Measurements from ENCODE around the gene MORC3.
"Not testable (repeated sequence)": the region's sequence is repeated elsewhere in the genome, so short reads cannot be mapped to it uniquely, and the experiment has no call there.

MORC3 gene

GRCh38 chr21:36325373-36326010 is 5.5 kb downstream of the MORC3 start:
- DNase-seq, result no peak

- peak; percentile 4 for DNase-seq
Observed at GRCh38 chr21:36330904-36331303, 10.9 kb downstream of the MORC3 start.

GRCh38 chr21:36337099-36337509 is 17.1 kb downstream of the MORC3 start:
- DNase-seq, result no peak

- DNase-seq, result no peak
Observed at GRCh38 chr21:36338975-36339374, 19.0 kb downstream of the MORC3 start.

- DNase-seq, result not testable (repeated sequence)
Observed at GRCh38 chr21:36342581-36342980, 22.6 kb downstream of the MORC3 start.

GRCh38 chr21:36344931-36345330 is 24.9 kb downstream of the MORC3 start:
- DNase-seq, result no peak

- no peak for DNase-seq
Observed at GRCh38 chr21:36347278-36347961, 27.4 kb downstream of the MORC3 start.

GRCh38 chr21:36347962-36348328 is 27.9 kb downstream of the MORC3 start:
- DNase-seq, result no peak

GRCh38 chr21:36349315-36349714 is 29.3 kb downstream of the MORC3 start:
- no peak for DNase-seq

- DNase-seq, result no peak
Observed at GRCh38 chr21:36350282-36350910, 30.4 kb downstream of the MORC3 start.

GRCh38 chr21:36354918-36355680 is 35.1 kb downstream of the MORC3 start:
- DNase-seq, result no peak

- DNase-seq, result no peak
Observed at GRCh38 chr21:36355868-36356267, 35.9 kb downstream of the MORC3 start.

GRCh38 chr21:36359185-36359584 is 39.2 kb downstream of the MORC3 start:
- no peak for DNase-seq

- DNase-seq, result no peak
Observed at GRCh38 chr21:36369064-36369685, 49.2 kb downstream of the MORC3 start.

GRCh38 chr21:36375994-36376393 is 56.0 kb downstream of the MORC3 start:
- no peak for DNase-seq

- DNase-seq, result no peak
Observed at GRCh38 chr21:36377391-36377842, 57.4 kb downstream of the MORC3 start.

- DNase-seq, result no peak
Observed at GRCh38 chr21:36379251-36379650, 59.3 kb downstream of the MORC3 start.

- no peak for DNase-seq
Observed at GRCh38 chr21:36381841-36382589, 62.0 kb downstream of the MORC3 start.

GRCh38 chr21:36382722-36383121 is 62.7 kb downstream of the MORC3 start:
- not testable (repeated sequence) for DNase-seq

GRCh38 chr21:36384885-36385232 is 64.9 kb downstream of the MORC3 start:
- no peak for DNase-seq

GRCh38 chr21:36385233-36386030 is 65.4 kb downstream of the MORC3 start, which contains the start of gene CHAF1B:
Gene CHAF1B (plus strand): TSS chr21:36385392. CDS start chr21:36386137, 745 bp downstream.
- peak; percentile 77 for DNase-seq
